ENCODE measurements around the gene CXADR. TPM values are rescaled to one million over a fixed set of nuclear protein-coding genes. Genes with fewer than 3 reads are reported as not detected.

Gene CXADR
- total and polyA plus RNA-seq, 8 donors = 20.2 to 28.6 (median 25.8) TPM

DNA sequence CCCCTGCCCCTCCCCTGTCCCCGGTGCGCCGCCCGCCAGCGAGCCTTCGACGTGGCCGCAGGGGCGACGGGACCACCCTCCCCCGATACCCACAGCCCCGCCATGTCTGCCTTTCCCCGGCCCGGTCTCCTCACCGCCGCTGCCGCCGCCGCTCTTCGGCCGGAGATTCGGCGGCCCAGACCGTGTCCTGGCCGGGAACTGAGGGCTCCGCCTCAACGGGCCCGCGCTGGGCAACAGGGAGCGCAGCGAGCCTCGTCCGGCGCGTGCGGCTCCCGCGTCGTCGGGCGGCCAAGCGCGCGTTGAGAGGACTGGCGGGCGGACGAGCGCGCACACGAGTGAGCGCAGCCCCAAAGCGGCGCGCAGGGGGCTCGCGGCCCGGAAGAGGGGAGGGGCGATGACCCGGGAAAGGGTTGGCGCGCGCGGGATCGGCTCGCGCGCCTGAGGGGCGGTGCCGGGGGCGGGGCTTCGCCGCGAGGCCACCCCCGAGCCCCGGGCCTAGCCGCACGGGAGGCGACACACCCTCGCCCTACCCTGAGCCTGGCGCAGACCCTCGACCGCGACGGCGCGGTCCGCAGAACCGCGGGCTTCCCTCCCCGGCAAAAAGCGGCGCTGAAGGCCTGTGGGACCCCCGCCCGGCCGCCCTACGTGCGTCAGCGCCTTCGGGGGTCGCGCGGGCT is 99.9 kb downstream of the CXADR start, which contains the start of gene BTG3:
BTG3 (minus strand) TSS at position 337 of the 677 bp plus-strand sequence. CDS start 3,757 bp downstream, outside the sequence.
- DNase-seq (peak; percentile 86 to 93 (median 90)), ATAC-seq (peak; percentile 88)
- intact Hi-C loops (cut with DNase I) = loop anchor here in 1 of 2 donors (10.0 kb wide), 1 partner anchor 212 kb away; no protein-coding TSS in a partner anchor
- no peaks in the 10 kb centered on the region for H3K27me3 ChIP-seq
- H3K27ac ChIP-seq = peak within 1 kb of the TSS; percentile 91 to 97
- TF ChIP-seq, protein P1, sequence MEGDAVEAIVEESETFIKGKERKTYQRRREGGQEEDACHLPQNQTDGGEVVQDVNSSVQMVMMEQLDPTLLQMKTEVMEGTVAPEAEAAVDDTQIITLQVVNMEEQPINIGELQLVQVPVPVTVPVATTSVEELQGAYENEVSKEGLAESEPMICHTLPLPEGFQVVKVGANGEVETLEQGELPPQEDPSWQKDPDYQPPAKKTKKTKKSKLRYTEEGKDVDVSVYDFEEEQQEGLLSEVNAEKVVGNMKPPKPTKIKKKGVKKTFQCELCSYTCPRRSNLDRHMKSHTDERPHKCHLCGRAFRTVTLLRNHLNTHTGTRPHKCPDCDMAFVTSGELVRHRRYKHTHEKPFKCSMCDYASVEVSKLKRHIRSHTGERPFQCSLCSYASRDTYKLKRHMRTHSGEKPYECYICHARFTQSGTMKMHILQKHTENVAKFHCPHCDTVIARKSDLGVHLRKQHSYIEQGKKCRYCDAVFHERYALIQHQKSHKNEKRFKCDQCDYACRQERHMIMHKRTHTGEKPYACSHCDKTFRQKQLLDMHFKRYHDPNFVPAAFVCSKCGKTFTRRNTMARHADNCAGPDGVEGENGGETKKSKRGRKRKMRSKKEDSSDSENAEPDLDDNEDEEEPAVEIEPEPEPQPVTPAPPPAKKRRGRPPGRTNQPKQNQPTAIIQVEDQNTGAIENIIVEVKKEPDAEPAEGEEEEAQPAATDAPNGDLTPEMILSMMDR (IDR thresholded peaks at IDR 0.05) = no peak
- peak within 1 kb of the TSS; percentile 63 to 79 for H3K4me3 ChIP-seq
- peaks cover 0 to 11% of the 10 kb centered on the region in 2 donors for H3K36me3 ChIP-seq
- no peaks in the 10 kb centered on the region for H3K9me3 ChIP-seq
- peaks cover 5 to 16% of the 10 kb centered on the region in 2 donors for H3K4me1 ChIP-seq

DNA sequence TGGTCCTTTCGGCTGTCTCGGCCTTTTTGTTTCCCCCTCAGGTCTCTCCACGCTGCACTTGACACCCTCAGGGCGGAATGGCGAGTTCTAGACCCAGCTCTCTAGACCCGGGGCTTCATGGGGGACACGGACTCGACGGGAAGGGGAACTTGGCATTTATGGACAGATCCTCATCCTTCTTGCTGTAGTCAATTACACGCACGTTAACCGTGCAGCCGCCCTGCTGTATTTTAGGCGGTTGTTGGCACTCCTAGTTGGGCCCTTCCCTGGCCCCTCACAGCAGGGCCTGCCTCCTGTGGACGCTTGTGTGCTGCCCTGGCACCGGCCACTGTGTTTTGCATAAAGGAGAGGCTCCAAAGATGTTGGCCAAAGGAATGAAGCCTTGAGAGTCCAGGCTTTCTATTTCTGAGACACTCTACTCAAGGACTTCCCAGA is 100.4 kb downstream of the CXADR start:
- no peaks in the 10 kb centered on the region for H3K9me3 ChIP-seq
- peak; percentile 70 for ATAC-seq
- H3K27ac ChIP-seq = peak overlapping the region; percentile 91 to 97
- intact Hi-C loops (cut with DNase I) = loop anchor here in 1 of 2 donors (10.0 kb wide), 1 partner anchor 212 kb away; no protein-coding TSS in a partner anchor
- TF ChIP-seq, protein P1 (IDR thresholded peaks at IDR 0.05) = no peak
- H3K36me3 ChIP-seq = peaks cover 0 to 5% of the 10 kb centered on the region in 2 donors
- H3K27me3 ChIP-seq = no peaks in the 10 kb centered on the region
- H3K4me3 ChIP-seq = peak overlapping the region; percentile 63 to 79
- DNase-seq = peak; percentile 50 to 85 (median 75)
- peaks cover 5 to 16% of the 10 kb centered on the region in 2 donors for H3K4me1 ChIP-seq

DNA sequence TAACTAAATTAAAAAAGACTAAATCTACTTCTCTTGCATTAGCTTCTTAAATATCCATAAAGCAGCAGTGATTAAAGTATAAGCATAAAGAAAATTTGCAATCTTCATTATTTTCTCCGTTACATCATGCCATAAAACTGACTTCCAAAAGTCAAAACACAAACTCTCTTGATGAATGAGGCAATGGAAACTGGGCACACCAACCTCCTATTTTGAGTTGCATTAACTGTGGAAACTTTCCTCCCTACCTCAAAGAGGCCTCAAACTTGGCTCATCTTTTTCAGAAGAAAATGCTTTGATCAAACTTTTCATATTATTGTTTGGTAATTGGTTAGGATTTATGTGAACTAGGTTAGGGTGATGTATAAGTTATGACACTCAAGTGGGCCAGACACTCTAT is 104.0 kb downstream of the CXADR start:
- Histone ChIP-seq H3K27me3 (no peaks in the 10 kb centered on the region), H3K27ac (no peak overlapping the region), H3K9me3 (no peaks in the 10 kb centered on the region), H3K4me3 (no peak overlapping the region), H3K36me3 (no peaks in the 10 kb centered on the region), H3K4me1 (no peaks in the 10 kb centered on the region)
- intact Hi-C loops (cut with DNase I) = loop anchor here in 1 of 2 donors (10.0 kb wide), 1 partner anchor 208 kb away; no protein-coding TSS in a partner anchor
- DNase-seq (peak in 1 of 4 donors; percentile 19), ATAC-seq (no peak)
- TF ChIP-seq, protein P1 (IDR thresholded peaks at IDR 0.05) = no peak

DNA sequence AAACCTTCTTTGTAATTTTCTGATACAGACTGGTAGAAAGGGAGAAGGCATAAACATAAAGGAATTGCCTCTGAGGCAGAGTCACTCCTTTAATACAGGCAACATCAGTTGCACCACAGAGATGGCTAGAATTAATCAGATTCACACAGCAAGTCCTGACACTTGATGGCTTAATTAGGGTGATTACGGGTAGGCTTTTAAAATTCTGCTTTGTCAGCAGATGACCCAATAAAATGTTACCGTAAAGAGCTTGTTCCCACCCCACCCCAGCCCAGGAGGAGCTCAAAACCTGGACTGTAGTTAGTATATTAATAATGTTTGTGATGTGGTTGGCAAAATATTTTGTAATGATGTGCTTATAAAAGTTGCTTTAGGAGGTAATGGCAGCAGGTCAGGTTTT is 109.2 kb downstream of the CXADR start:
- no peaks in the 10 kb centered on the region for H3K4me1 ChIP-seq
- ATAC-seq (no peak), DNase-seq (no peak)
- intact Hi-C loops (cut with DNase I) = no loop called here
- no peak overlapping the region for H3K4me3 ChIP-seq
- no peaks in the 10 kb centered on the region for H3K9me3 ChIP-seq
- no peak overlapping the region for H3K27ac ChIP-seq
- H3K36me3 ChIP-seq = no peaks in the 10 kb centered on the region
- no peaks in the 10 kb centered on the region for H3K27me3 ChIP-seq
- TF ChIP-seq, protein P1 (IDR thresholded peaks at IDR 0.05) = no peak

DNA sequence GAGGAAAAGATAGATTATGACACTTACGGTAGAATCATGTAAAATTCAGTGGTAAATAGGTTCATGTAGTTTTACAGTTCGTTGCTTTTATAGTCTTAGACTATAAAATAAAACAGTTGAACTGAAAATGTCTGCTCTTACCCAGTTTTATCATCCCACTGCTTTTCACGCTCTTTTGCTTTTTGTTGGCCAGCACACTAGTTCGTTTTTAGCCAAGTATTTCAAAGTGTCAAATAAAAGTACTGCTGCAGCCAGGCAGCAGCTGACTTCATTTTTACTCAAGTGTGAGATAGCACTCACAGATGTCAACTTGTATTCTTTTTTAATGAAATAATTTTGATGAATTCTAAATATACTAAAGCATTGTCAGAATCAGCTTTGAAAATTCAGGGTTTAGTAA is 118.4 kb downstream of the CXADR start:
- Histone ChIP-seq H3K4me1 (no peaks in the 10 kb centered on the region), H3K27me3 (no peaks in the 10 kb centered on the region), H3K4me3 (no peak overlapping the region), H3K36me3 (no peaks in the 10 kb centered on the region), H3K9me3 (no peaks in the 10 kb centered on the region), H3K27ac (no peak overlapping the region)
- DNase-seq (peak in 2 of 4 donors; percentile 49 to 54), ATAC-seq (no peak)
- intact Hi-C loops (cut with DNase I) = no loop called here
- TF ChIP-seq, protein P1 (IDR thresholded peaks at IDR 0.05) = no peak
